ENCODE results near the gene NDUFA7. TPM values are rescaled to one million over a fixed set of nuclear protein-coding genes. Genes with fewer than 3 reads are reported as not detected.

Gene NDUFA7
- total and polyA plus RNA-seq, 2 of the 13 experiments (the other 11 are each of a cell fraction or from before 2014, with no cell fraction given), result 64.5 to 71.5 TPM

DNA sequence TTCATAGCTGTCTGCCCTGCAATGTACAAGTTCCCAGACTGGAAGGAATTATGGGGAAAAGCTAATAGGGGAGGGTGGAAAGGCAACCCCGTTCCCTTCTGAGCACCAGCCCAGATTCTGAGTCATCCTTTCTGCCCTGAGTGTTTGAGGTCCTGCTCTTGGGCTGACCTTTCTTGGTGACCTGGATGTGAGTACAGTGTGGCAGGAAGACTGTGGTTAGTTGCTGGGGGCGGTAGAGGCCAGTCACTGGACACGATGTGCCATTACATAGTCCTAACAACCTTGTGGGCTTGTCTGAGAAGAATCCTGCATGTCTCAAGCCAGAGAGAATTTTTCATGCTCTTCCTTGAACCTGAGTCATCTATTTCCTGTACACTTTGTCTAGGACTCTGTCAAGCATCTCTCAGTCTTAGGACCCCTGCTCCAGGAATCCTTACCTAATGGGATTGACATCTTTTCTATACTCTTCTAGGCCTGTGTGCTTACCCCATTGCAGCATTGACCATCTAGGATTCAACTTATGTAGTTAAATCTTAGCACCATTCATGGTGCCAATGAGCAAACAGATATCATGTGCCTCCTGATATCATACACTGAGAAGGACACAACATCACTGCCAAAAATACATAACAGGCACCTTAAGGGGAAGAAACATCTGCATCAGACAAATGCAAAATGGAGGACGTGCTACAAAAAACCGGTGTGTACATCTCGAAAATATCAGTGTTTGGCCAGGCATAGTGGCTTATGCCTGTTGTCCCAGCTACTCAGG is 34.6 kb upstream of the NDUFA7 start (continued):
- TF ChIP-seq, protein P1, sequence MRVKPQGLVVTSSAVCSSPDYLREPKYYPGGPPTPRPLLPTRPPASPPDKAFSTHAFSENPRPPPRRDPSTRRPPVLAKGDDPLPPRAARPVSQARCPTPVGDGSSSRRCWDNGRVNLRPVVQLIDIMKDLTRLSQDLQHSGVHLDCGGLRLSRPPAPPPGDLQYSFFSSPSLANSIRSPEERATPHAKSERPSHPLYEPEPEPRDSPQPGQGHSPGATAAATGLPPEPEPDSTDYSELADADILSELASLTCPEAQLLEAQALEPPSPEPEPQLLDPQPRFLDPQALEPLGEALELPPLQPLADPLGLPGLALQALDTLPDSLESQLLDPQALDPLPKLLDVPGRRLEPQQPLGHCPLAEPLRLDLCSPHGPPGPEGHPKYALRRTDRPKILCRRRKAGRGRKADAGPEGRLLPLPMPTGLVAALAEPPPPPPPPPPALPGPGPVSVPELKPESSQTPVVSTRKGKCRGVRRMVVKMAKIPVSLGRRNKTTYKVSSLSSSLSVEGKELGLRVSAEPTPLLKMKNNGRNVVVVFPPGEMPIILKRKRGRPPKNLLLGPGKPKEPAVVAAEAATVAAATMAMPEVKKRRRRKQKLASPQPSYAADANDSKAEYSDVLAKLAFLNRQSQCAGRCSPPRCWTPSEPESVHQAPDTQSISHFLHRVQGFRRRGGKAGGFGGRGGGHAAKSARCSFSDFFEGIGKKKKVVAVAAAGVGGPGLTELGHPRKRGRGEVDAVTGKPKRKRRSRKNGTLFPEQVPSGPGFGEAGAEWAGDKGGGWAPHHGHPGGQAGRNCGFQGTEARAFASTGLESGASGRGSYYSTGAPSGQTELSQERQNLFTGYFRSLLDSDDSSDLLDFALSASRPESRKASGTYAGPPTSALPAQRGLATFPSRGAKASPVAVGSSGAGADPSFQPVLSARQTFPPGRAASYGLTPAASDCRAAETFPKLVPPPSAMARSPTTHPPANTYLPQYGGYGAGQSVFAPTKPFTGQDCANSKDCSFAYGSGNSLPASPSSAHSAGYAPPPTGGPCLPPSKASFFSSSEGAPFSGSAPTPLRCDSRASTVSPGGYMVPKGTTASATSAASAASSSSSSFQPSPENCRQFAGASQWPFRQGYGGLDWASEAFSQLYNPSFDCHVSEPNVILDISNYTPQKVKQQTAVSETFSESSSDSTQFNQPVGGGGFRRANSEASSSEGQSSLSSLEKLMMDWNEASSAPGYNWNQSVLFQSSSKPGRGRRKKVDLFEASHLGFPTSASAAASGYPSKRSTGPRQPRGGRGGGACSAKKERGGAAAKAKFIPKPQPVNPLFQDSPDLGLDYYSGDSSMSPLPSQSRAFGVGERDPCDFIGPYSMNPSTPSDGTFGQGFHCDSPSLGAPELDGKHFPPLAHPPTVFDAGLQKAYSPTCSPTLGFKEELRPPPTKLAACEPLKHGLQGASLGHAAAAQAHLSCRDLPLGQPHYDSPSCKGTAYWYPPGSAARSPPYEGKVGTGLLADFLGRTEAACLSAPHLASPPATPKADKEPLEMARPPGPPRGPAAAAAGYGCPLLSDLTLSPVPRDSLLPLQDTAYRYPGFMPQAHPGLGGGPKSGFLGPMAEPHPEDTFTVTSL (CRISPR knock-in tag; IDR thresholded peaks at IDR 0.05; ENCODE audit: borderline replicate concordance), result no peak; the same call in 1 of the 2 replicates
- no peak for TF ChIP-seq ZNF296 (CRISPR knock-in tag; conservative IDR thresholded peaks at IDR 0.05)
- TF ChIP-seq, protein P2, sequence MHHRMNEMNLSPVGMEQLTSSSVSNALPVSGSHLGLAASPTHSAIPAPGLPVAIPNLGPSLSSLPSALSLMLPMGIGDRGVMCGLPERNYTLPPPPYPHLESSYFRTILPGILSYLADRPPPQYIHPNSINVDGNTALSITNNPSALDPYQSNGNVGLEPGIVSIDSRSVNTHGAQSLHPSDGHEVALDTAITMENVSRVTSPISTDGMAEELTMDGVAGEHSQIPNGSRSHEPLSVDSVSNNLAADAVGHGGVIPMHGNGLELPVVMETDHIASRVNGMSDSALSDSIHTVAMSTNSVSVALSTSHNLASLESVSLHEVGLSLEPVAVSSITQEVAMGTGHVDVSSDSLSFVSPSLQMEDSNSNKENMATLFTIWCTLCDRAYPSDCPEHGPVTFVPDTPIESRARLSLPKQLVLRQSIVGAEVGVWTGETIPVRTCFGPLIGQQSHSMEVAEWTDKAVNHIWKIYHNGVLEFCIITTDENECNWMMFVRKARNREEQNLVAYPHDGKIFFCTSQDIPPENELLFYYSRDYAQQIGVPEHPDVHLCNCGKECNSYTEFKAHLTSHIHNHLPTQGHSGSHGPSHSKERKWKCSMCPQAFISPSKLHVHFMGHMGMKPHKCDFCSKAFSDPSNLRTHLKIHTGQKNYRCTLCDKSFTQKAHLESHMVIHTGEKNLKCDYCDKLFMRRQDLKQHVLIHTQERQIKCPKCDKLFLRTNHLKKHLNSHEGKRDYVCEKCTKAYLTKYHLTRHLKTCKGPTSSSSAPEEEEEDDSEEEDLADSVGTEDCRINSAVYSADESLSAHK (CRISPR knock-in tag; IDR thresholded peaks at IDR 0.05; ENCODE audit: borderline replicate concordance), result no peak
- no peak for TF ChIP-seq KAT7 (CRISPR knock-in tag; IDR thresholded peaks at IDR 0.05; ENCODE audit: borderline replicate concordance)
- no peak for TF ChIP-seq KDM3A (CRISPR knock-in tag; IDR thresholded peaks at IDR 0.05; ENCODE audit: low read depth)
- TF ChIP-seq ZNF337 (CRISPR knock-in tag; IDR thresholded peaks at IDR 0.05; ENCODE audit: borderline replicate concordance, low read depth), result peak; percentile 64; the same call in 1 of the 2 replicates
- TF ChIP-seq HNF4G (IDR thresholded peaks at IDR 0.05; ENCODE audit: borderline replicate concordance, low read depth, low read length), result no peak
- TF ChIP-seq HNF4G (CRISPR knock-in tag; IDR thresholded peaks at IDR 0.05; ENCODE audit: borderline replicate concordance, low read depth), result no peak
- TF ChIP-seq ZNF558 (CRISPR knock-in tag; IDR thresholded peaks at IDR 0.05; ENCODE audit: borderline replicate concordance), result no peak
- 0 out of 2 replicates have a peak, but pooled peaks have one; percentile 36 for TF ChIP-seq SP5 (CRISPR knock-in tag; IDR thresholded peaks at IDR 0.05; ENCODE audit: borderline replicate concordance, low read depth)
- TF ChIP-seq ZNF224 (CRISPR knock-in tag; IDR thresholded peaks at IDR 0.05), result no peak
- peak; percentile 63; the same call in 1 of the 2 replicates for TF ChIP-seq HMG20A (CRISPR knock-in tag; IDR thresholded peaks at IDR 0.05; ENCODE audit: borderline replicate concordance)
- TF ChIP-seq SMC3 (IDR thresholded peaks at IDR 0.05; ENCODE audit: low read length), result peak; percentile 15; the same call in 1 of the 2 replicates
- TF ChIP-seq ERF (CRISPR knock-in tag; IDR thresholded peaks at IDR 0.05), result peak; percentile 87
- TF ChIP-seq, protein P3, sequence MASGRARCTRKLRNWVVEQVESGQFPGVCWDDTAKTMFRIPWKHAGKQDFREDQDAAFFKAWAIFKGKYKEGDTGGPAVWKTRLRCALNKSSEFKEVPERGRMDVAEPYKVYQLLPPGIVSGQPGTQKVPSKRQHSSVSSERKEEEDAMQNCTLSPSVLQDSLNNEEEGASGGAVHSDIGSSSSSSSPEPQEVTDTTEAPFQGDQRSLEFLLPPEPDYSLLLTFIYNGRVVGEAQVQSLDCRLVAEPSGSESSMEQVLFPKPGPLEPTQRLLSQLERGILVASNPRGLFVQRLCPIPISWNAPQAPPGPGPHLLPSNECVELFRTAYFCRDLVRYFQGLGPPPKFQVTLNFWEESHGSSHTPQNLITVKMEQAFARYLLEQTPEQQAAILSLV (CRISPR knock-in tag; IDR thresholded peaks at IDR 0.05; ENCODE audit: borderline replicate concordance), result 0 out of 2 replicates have a peak, but pooled peaks have one; percentile 1
- no peak for TF ChIP-seq ZSCAN12 (CRISPR knock-in tag; IDR thresholded peaks at IDR 0.05)
- TF ChIP-seq ZNF44 (CRISPR knock-in tag; IDR thresholded peaks at IDR 0.05), result no peak
- no peak for TF ChIP-seq ZNF138 (CRISPR knock-in tag; IDR thresholded peaks at IDR 0.05; ENCODE audit: low read depth)

Measured in HepG2 (cell line).